ENCODE measurements around the gene PARD3.
"Not testable (repeated sequence)": the region's sequence is repeated elsewhere in the genome, so short reads cannot be mapped to it uniquely, and the experiment has no call there.

PARD3 gene

GRCh38 chr10:34076443-34076842, 738.7 kb downstream of the PARD3 start:
- Histone ChIP-seq H3K9me3 (ENCODE audit: insufficient read depth, low read length) (no peaks in the 10 kb centered on the region), H3K79me2 (ENCODE audit: insufficient read depth, low read length) (no peaks in the 10 kb centered on the region), H3F3A (ENCODE audit: insufficient read depth) (no peaks in the 10 kb centered on the region), H3K27ac (ENCODE audit: low read depth, low read length) (no peak overlapping the region), H2AFZ (ENCODE audit: low read depth, low read length, severe bottlenecking) (no peak overlapping the region), H3K27me3 (ENCODE audit: low read length) (no peaks in the 10 kb centered on the region), H3K4me3 (ENCODE audit: insufficient read depth, low read length, poor library complexity, severe bottlenecking) (no peak overlapping the region), H4K20me1 (ENCODE audit: low read depth, low read length) (no peaks in the 10 kb centered on the region), H3K9ac (ENCODE audit: low read length) (no peak overlapping the region), H3K36me3 (ENCODE audit: low read length) (no peaks in the 10 kb centered on the region), H3K4me2 (ENCODE audit: low read depth, low read length, poor library complexity, severe bottlenecking) (no peak overlapping the region), H3K9me2 (replicated peaks; ENCODE audit: insufficient read depth, low read length) (no peaks in the 10 kb centered on the region)
- no peak for TF ChIP-seq EZH2phosphoT487 (conservative IDR thresholded peaks at IDR 0.05; ENCODE audit: low read length)
- TF ChIP-seq CTCF (IDR thresholded peaks at IDR 0.05; ENCODE audit: insufficient read depth, low read length, poor library complexity, severe bottlenecking), result no peak

GRCh38 chr10:34075254-34075926, 739.7 kb downstream of the PARD3 start:
- Histone ChIP-seq H3K27me3 (ENCODE audit: low read length) (no peaks in the 10 kb centered on the region), H4K20me1 (ENCODE audit: low read depth, low read length) (no peaks in the 10 kb centered on the region), H3K27ac (ENCODE audit: low read depth, low read length) (no peak overlapping the region), H3K79me2 (ENCODE audit: insufficient read depth, low read length) (no peaks in the 10 kb centered on the region), H3K9ac (ENCODE audit: low read length) (no peak overlapping the region), H2AFZ (ENCODE audit: low read depth, low read length, severe bottlenecking) (no peak overlapping the region), H3K36me3 (ENCODE audit: low read length) (no peaks in the 10 kb centered on the region), H3K9me3 (ENCODE audit: insufficient read depth, low read length) (no peaks in the 10 kb centered on the region), H3K4me2 (ENCODE audit: low read depth, low read length, poor library complexity, severe bottlenecking) (no peak overlapping the region), H3K4me3 (ENCODE audit: insufficient read depth, low read length, poor library complexity, severe bottlenecking) (no peak overlapping the region), H3K9me2 (replicated peaks; ENCODE audit: insufficient read depth, low read length) (no peaks in the 10 kb centered on the region), H3F3A (ENCODE audit: insufficient read depth) (no peaks in the 10 kb centered on the region)
- TF ChIP-seq CTCF (IDR thresholded peaks at IDR 0.05; ENCODE audit: insufficient read depth, low read length, poor library complexity, severe bottlenecking) (no peak), EZH2phosphoT487 (conservative IDR thresholded peaks at IDR 0.05; ENCODE audit: low read length) (no peak)

GRCh38 chr10:34074051-34074450, 741.0 kb downstream of the PARD3 start:
- Histone ChIP-seq H3F3A (ENCODE audit: insufficient read depth) (no peaks in the 10 kb centered on the region), H3K27me3 (ENCODE audit: low read length) (no peaks in the 10 kb centered on the region), H2AFZ (ENCODE audit: low read depth, low read length, severe bottlenecking) (no peak overlapping the region), H3K9ac (ENCODE audit: low read length) (no peak overlapping the region), H3K9me2 (replicated peaks; ENCODE audit: insufficient read depth, low read length) (no peaks in the 10 kb centered on the region), H3K27ac (ENCODE audit: low read depth, low read length) (no peak overlapping the region), H3K79me2 (ENCODE audit: insufficient read depth, low read length) (no peaks in the 10 kb centered on the region), H3K36me3 (ENCODE audit: low read length) (no peaks in the 10 kb centered on the region), H3K9me3 (ENCODE audit: insufficient read depth, low read length) (no peaks in the 10 kb centered on the region), H4K20me1 (ENCODE audit: low read depth, low read length) (no peaks in the 10 kb centered on the region), H3K4me2 (ENCODE audit: low read depth, low read length, poor library complexity, severe bottlenecking) (no peak overlapping the region), H3K4me3 (ENCODE audit: insufficient read depth, low read length, poor library complexity, severe bottlenecking) (no peak overlapping the region)
- no peak for TF ChIP-seq CTCF (IDR thresholded peaks at IDR 0.05; ENCODE audit: insufficient read depth, low read length, poor library complexity, severe bottlenecking)
- TF ChIP-seq EZH2phosphoT487 (conservative IDR thresholded peaks at IDR 0.05; ENCODE audit: low read length), result no peak

- not testable (repeated sequence) for H3K9ac ChIP-seq (ENCODE audit: low read length); H3K36me3 ChIP-seq (ENCODE audit: low read length); H3K9me3 ChIP-seq (ENCODE audit: insufficient read depth, low read length); H3K27me3 ChIP-seq (ENCODE audit: low read length); H2AFZ ChIP-seq (ENCODE audit: low read depth, low read length, severe bottlenecking); H3K4me2 ChIP-seq (ENCODE audit: low read depth, low read length, poor library complexity, severe bottlenecking); H3K27ac ChIP-seq (ENCODE audit: low read depth, low read length); H3K79me2 ChIP-seq (ENCODE audit: insufficient read depth, low read length); H4K20me1 ChIP-seq (ENCODE audit: low read depth, low read length); H3F3A ChIP-seq (ENCODE audit: insufficient read depth); H3K9me2 ChIP-seq (replicated peaks; ENCODE audit: insufficient read depth, low read length); H3K4me3 ChIP-seq (ENCODE audit: insufficient read depth, low read length, poor library complexity, severe bottlenecking)
Measured at GRCh38 chr10:34067741-34068140, 747.4 kb downstream of the PARD3 start.
